Activated CD8-positive, alpha-beta memory T cell treated with anti-CD3 and anti-CD28 coated beads, Interleukin-2, amount 50 U/mL, for 1 hour (primary cell): ENCODE data around the gene EEF2K.
A peak's percentile ranks its signal among the peaks of the same experiment; 100 is the strongest.
"Not testable (repeated sequence)": the region's sequence is repeated elsewhere in the genome, so short reads cannot be mapped to it uniquely, and the experiment has no call there.

ENCODE experiments used
- DNase-seq: peaks from one replicate; pipeline ENCODE4 v3.0.0-alpha.2; 2020; ENCODE audit errors: extremely low read depth

Gene EEF2K

GRCh38 chr16:22296225-22297113 is 90.4 kb downstream of the EEF2K start:
- no peak for DNase-seq

GRCh38 chr16:22297114-22297870 is 91.2 kb downstream of the EEF2K start, which contains the start of gene POLR3E:
Gene POLR3E, plus strand, starts transcription at chr16:22297409. Its CDS starts 5,560 bp downstream, at chr16:22302969.
- DNase-seq, result peak; percentile 96

- peak; percentile 63 for DNase-seq
Observed at GRCh38 chr16:22297871-22298733, 92.0 kb downstream of the EEF2K start.

GRCh38 chr16:22299036-22299435 is 93.0 kb downstream of the EEF2K start:
- DNase-seq, result no peak

- no peak for DNase-seq
Observed at GRCh38 chr16:22300427-22301071, 94.5 kb downstream of the EEF2K start.

- not testable (repeated sequence) for DNase-seq
Observed at GRCh38 chr16:22301423-22301822, 95.3 kb downstream of the EEF2K start.

- no peak for DNase-seq
Observed at GRCh38 chr16:22302776-22303363, 96.8 kb downstream of the EEF2K start.

- DNase-seq, result no peak
Observed at GRCh38 chr16:22304411-22304810, 98.3 kb downstream of the EEF2K start.

- no peak for DNase-seq
Observed at GRCh38 chr16:22306788-22307187, 100.7 kb downstream of the EEF2K start.

- DNase-seq, result no peak
Observed at GRCh38 chr16:22307838-22308237, 101.8 kb downstream of the EEF2K start.

- no peak for DNase-seq
Observed at GRCh38 chr16:22308824-22309520, 102.9 kb downstream of the EEF2K start.

- DNase-seq, result no peak
Observed at GRCh38 chr16:22311520-22311919, 105.4 kb downstream of the EEF2K start.

- no peak for DNase-seq
Observed at GRCh38 chr16:22312897-22313781, 107.1 kb downstream of the EEF2K start.

- no peak for DNase-seq
Observed at GRCh38 chr16:22313876-22314470, 107.9 kb downstream of the EEF2K start.

GRCh38 chr16:22314661-22315626 is 108.9 kb downstream of the EEF2K start:
- no peak for DNase-seq

GRCh38 chr16:22315979-22316378 is 109.9 kb downstream of the EEF2K start:
- no peak for DNase-seq

- no peak for DNase-seq
Observed at GRCh38 chr16:22316411-22316811, 110.3 kb downstream of the EEF2K start.
